Left lobe of liver (tissue), 2 donors: ENCODE data around the gene GPR4. TPM values are rescaled to one million over a fixed set of nuclear protein-coding genes. Genes with fewer than 3 reads are reported as not detected.
"Not testable (repeated sequence)": the region's sequence is repeated elsewhere in the genome, so short reads cannot be mapped to it uniquely, and the experiment has no call there.

ENCODE experiments used
- ATAC-seq: fragments of 200-7000 bp; cut with Tn5 transposase; one replicate; pipeline ENCODE4 v1.9.1; 2020; ENCODE audit warnings: mild to moderate bottlenecking, moderate library complexity
- DNase-seq: peaks from one replicate; pipeline ENCODE4 v3.0.0-alpha.2; 2020; ENCODE audit warnings: low spot score
- total RNA-seq: library from RNA; stranded (reverse); gene quantifications from one replicate; pipeline ENCODE4 v1.2.1, GENCODE V29; 2021
- donor health status: DM: no; HTN: no; CAD: no; lungs with moderate emphysema.
- donor health status: DM: no; HTN: yes; CAD: no.

The GPR4 gene
- total RNA-seq, 1 donor from 2014 or later, result 1.2 TPM

DNA sequence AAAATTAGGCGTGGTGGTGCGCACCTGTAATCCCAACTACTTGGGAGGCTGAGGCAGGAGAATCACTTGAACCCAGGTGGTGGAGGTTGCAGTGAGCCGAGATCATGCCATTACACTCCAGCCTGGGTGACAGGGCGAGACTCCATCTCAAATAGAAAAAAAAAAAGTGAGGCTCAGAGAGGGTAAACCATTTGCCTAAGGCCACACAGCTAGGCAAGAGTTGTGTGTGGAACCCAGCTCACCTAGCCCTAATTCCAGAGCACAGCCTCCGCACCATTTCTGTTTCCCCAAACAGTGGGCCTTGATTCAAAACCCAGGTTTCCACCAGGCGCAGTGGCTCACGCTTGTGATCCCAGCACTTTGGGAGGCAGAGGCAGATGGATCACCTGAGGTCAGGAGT is 26.2 kb upstream of the GPR4 start:
- not testable (repeated sequence) for ATAC-seq, DNase-seq

DNA sequence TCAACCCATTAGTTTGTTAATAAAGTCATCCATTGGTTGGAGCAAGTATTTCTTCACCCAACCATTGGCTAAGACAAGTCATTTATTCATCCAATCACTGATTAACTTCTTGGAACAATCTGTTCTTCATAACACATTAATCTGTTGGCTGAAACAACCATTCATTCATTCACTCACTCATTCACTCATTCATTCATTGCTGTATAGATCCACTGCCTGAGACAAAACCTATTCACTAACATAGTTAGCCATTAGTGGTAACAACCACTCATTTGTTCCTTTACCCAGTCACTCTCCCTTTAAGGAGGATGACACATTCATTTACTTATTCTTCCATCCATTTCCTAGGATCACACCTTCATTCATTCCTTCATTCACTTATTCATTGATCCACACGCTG is 22.0 kb upstream of the GPR4 start:
- DNase-seq (no peak), ATAC-seq (no peak)

DNA sequence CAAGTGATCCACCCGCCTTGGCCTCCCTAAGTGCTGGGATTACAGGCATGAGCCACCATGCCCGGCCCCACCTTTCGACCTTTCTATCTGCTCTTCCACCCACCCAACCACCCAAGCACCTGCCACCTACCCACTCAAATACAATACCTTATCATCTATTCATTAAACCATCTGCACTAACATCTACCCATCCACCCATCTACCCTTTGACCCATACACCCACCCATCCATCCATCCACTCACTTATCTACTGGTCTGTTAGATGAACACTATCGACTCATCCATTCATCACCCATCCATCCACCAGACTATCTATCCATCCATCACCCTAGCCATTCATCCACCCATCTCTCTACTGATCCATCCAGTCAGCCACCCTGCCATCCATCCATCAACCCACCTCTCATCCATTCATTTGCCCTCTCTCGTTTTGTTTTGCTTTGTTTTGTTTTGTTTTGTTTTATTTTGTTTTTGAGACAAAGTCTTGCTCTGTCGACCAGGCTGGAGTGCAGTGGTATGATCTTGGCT is 20.0 kb upstream of the GPR4 start:
- ATAC-seq (no peak), DNase-seq (no peak)

DNA sequence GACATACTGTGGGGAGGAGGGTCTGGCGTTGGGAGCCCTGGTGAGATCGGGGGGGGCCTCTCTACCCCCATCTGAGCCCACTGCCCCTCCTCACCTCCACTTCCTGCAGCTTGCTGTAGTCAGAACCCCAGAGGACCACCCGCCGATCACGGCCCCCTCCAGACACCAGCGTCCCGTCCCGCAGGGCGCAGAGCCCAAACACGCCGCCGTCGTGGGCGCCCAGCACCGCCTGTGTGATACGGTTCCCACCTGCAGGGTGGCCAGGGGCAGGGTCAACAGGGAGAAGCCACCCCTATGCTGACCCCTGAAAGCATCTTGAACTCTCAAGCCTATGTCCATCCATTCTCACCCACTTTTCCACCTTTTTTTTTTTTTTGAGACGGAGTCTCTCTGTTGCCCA is 19.4 kb upstream of the GPR4 start:
- ATAC-seq (no peak), DNase-seq (no peak)

DNA sequence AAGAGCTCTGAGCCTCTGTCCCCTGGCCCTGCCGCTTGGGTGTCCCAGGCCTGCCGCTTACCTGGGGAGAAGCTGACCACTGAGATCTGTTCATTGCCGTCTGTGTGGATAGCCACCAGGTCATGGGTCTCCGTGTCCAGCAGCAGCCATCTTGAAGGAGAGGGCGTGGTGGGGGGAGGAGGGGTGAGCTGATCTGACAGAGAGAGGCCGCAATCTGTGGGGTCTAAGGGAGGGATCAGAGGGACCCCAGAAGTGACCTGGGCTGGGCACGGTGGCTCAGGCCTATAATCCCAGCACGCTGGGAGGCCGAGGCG is 14.6 kb upstream of the GPR4 start:
- DNase-seq (no peak), ATAC-seq (no peak)

DNA sequence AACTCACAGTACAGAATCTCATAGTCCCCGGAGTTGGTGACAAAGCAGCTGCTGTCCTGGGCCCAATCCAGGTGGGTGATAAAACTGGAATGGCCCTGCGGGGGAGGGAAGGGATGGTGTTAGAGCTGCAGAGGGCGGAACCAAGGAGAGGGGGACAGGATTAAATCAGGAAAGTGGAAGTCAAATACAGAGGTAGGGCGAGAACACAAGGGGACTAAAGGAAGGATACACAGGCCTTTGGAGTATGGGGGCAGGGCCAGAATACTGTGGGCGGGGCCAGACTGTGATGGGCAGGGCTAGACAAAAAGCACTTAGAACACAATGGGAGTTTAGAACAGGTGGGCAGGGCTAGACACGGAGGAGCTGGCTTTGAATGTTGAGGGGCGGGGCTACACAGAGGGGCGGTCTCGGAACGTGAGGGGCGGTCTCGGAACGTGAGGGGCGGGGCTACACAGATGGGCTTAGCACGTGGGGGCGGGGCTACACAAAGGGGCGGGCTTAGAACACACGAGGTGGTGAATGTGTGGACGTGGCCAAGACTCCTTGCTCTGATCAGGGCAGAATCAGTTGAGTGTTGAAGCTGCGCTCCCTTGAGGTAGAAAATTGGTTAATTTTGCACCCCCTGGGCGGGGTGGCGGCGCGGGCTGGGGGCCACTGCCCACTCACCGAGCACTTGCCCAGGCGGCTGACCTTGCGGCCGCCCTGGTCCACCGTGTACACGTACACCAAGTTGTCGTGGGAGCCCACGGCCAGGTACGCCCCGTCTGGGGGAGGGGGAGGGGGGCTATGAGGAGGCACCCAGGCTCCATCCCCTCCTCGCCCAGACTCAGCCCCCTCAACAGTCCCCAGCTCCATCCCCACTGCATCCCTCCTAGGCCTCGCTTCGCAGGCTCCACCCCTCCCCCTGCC is 14.0 kb upstream of the GPR4 start:
- ATAC-seq, result peak; percentile 88
- peak; percentile 63 for DNase-seq

DNA sequence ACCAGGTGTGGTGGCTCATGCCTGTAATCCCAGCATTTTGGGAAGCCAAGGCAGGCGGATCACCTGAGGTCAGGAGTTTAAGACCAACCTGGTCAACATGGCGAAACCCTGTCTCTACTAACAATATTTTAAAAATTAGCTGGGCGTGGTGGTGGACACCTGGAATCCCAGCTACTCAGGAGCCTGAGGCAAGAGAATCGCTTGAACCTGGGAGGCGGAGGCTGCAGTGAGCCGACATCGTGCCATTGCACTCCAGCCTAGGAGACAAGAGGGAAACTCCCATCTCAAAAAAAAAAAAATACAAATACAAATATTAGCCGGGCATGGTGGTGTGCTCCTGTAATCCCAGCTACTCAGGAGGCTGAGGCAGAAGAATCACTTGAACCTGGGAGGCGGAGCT is 13.0 kb upstream of the GPR4 start:
- not testable (repeated sequence) for ATAC-seq, DNase-seq

DNA sequence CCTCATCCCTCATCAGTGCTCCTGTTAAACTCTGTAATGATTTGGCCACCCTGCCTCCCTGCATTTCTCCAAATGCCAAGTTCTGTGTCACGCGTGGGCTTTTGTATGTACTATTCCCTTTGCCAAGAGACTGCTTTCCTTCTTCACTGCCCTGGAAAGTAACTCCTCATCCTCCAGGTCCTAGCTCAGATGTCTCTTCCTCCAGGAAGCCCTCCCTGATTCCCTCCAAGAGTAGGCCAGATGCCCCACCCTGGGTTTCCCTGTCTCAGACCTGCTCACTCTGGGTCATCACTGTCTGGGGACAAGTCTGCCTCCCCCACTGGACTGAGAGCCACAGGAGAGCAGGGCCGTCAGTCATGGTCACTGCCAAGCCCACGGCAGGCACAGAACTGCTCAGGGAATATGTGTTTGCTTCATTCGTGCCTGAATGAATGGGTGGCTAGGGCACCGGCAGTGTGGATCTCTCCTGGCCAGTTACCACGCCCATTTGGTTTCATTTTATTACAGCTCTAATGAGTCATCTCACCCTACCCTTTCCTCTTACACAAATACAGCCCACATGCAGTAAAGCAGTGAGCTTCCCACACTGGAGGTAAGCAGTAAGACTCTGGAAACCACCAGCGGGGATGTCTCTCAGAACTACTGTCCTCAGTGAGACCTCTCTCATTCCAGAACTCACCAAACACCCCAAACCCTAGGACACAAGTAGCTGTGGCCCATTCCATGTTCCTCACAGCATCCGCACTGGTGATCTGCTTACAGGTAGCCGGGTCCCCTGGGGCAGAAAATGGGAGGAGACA is 12.1 kb upstream of the GPR4 start:
- ATAC-seq (no peak), DNase-seq (no peak)

DNA sequence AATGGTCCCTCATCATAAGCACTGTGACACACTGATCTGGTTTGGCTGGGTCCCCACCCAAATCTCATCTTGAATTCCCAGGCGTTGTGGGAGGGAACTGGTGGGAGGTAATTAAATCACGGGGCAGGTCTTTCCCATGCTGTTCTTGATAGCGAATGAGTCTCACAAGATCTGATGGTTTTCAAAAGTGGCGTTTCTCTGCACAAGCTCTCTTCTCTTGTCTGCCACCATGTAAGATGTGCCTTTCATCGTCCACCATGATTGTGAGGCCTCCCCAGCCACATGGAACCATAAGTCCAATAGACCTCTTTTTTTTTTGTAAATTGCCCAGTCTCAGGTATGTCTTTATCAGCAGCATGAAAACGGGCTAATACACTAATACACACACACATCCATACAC is 6.9 kb upstream of the GPR4 start:
- DNase-seq (no peak), ATAC-seq (no peak)

DNA sequence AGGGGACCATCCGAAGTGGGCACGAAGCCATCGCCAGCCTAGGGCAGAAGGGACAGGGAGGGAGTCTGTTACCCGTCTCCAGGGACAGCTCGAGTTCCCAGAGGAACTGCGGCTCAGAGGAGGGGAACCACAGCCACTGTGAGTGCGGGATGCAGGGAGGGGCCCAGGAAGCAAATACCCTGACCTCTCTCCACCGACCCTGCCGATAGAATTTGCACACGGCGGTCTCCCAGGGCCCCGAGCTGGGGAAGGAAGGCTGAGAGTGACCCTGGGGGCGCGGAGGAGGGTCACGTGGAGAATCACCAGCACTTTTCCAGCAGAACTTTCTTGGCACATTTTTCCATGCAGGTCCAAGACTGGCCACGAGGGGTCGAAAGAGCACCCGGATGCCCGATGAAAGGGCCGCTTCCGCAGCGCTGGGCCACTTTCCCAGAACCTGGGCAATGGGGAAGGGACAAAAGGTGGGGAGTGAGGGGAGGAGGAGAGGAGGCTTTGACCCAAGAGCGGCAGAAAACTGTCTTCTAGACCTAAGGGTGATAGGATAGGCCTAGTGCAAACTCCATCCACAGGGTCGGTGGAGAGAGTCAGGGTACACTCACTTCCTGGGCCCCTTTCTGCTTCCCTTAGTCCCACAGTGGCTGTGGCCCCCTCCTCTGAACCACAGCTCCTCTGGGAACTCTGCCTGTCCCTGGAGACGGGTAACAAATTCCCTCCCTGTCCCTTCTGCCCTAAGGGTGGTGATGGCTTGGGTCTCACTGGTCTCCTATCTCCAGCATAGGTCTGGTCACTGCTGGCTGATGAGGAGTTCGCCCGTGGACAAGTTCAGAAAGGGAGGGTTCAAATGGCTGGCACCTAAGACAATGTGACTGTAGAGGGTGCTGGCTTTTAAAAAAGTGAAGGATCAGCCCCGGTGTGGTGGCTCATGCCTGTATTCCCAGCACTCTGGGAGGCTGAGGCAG is 5.3 kb upstream of the GPR4 start:
- ATAC-seq (peak; percentile 98), DNase-seq (peak; percentile 74)

DNA sequence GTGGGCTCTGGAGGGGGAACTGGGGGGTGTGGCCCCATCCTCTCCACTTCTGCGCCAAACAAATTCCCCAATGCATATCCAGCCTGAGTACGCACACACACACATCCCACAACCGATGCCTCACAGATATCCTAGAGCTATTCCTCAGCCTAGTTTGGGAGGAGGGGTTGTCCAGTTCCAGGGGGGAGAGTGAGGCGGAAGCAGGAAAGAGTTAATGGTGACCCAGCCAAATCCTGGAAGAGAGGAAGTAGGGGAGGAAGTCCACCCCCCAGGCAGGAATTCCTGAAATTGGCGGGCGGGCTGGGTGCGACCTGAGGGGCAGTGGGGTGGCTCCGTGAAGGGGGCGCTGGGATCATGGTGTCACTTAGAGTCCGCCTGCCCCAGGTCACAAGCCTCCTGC is 897 bp downstream of the GPR4 start:
- peak; percentile 28 for ATAC-seq
- DNase-seq, result no peak

DNA sequence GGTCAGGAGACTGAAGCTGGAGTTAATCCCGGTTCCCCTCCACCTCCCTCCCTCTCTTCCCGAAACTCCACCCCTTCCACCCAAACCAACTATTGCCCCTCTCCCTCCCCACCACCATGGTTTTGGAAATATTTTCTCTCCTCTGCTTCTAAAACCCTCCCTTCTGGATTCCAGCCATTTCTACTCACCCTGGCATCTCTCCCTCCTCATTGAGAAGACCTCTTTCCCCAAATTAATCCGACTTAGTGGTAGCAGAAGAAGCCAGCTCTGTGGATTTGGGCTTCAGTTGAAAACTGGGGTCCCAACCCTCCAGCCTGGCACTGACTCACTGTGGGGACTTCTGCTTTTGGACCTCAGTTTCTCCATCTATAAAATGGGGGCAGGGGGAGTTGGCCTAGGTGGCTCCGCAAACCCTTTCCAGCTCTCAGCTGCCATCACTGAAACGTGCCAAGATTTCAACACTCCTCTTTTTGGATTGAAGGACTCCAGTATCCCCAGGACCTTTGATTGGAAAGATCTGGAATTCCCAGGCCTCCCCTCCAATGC is 1.6 kb downstream of the GPR4 start:
- no peak for ATAC-seq
- DNase-seq, result no peak

DNA sequence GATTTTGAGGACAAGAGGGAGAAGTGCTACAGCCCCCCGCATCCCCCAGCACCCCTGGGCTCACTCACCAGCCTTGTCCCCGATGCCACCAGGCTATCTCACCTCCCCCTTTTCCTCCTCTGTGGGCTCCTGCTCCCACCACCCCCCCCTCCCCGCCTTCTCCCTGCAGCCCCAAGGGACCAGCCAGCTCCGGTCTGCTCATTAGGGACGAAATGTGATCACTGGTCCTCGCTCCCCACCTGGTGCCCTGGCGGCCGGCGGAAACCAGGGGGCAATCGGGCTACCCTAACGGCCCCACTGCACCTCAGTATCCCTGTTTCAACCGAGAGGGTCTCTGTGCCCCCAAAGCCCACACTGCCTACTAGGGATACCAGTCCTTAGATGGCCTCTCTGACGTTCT is 2.7 kb downstream of the GPR4 start:
- ATAC-seq, result no peak
- DNase-seq, result no peak

DNA sequence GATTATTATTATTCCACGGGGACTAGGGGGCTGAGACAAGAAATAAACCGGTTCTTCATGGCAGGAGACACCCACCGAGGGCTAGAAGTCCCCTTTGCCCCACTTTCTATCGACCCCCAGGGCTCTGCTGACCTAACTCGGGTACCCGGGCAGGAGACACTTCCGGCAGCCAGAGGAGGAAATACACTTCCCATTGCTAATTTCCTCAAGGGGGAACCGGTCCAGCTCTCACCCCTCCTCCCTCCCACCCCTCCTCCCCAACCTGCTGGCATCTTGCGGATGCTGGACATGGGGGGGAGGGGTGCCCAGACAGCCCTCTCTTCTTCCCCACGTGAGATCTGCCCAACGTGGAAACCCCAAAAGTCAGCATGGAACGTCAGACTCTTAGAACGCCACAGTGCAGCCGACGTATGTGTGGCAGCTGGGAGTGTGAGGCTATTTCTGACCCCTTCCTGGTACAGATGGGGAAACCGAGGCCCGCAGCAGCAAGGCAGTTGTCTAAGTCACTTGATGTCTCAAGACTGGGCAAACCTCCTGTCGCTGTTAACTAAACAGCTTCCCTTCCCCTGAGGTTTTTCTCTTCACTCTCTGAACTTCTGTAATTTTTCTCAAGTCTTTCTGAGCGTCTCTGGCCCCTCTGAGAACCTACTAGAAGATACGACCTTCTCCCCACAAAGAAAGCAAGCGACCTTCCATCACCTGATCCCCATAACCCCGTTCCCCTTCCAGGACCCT is 3.6 kb downstream of the GPR4 start:
- ATAC-seq (peak; percentile 30), DNase-seq (no peak)

DNA sequence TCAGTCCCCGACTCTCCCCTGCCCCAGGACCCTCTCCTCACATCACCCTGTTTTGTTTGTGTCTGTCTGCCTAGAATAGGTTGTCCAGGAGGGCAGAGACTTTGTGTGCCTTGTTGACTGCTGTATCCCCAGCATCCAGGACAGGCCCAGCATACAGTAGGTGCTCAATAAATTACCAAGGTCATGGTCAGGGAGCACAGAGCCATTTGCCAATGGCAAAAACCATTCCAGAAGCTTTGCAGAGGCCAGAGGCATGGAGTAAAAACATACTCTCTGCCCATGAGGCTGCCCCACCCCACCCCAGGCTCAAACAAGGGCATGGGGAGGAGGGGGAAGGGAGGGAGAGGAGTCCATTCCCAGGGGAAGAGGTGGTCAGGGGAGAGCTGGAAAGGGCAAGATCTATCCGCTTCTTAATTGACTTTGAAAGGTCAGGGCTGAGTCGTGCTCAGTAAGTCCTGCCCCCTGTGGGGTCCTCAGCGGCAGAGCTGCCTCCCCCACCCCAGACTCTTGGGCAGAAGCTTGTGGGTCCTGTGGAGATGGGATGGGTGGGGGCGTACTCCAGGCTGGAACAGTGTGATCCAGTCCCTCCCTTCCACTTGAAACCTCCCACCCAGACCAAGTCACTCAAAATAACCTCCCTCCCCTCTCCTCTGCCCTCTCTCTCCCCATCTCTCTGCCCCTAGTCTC is 4.4 kb downstream of the GPR4 start:
- DNase-seq, result no peak
- no peak for ATAC-seq

DNA sequence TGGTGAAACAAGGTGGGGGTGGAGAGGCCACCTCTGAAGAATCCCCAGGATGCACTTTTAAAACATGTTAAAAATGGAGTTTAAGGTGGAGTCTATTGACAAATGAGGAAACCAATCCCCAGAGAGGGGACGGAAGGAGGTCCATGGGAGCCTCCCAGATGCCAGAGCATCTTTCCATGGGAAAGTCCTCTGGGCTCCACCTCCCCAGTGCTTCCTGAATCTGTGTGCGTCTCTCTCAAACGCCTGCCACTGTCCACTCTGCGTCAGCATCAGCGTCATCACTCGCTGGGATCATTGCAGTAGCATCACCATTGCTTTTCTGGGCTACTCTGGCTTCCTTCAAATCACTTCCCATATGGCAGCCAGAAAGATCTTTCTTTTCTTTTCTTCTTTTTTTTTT is 6.2 kb downstream of the GPR4 start:
- no peak for DNase-seq

DNA sequence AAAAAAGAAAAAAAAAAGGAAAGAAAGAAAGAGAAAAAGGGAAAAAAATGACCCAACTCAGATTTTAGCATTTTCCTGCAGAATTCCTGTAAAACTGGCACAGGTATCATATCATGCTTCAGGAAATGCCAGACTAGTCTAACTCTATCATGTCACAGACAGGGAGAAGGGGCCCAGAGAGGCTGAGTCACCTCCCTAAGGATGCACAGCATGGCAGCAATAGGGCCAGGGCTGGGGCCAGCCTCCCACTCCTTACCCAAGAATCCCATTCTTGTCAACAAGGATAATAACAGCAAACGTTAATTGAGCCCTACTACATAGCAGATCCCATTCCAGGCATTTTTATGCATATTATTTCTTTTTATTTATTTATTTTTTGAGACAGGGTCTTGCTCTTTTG is 8.5 kb downstream of the GPR4 start:
- ATAC-seq (no peak), DNase-seq (no peak)

More for the DNA sequence above, 6.2 kb downstream of the GPR4 start:
- no peak for ATAC-seq

DNA sequence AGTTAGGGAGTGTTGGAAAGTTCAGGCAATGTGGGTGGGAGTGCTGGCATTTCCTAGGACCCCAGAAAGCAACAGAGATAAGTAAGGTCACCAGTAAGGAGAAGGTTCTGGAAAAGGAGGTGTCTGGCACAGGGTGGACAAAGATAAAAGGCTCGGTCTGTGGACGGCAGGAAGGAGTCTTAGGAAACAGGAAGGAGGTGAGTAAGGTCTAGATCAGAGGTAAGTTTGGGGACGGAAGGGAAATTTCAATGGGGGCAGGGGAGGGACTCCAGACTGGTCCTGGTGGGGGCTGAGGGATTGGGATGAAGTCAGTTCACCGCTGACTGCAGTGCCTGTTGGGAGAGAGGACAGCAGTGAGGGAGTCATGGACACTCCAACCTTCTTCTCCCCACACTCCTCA is 9.6 kb downstream of the GPR4 start:
- ATAC-seq (no peak), DNase-seq (no peak)

DNA sequence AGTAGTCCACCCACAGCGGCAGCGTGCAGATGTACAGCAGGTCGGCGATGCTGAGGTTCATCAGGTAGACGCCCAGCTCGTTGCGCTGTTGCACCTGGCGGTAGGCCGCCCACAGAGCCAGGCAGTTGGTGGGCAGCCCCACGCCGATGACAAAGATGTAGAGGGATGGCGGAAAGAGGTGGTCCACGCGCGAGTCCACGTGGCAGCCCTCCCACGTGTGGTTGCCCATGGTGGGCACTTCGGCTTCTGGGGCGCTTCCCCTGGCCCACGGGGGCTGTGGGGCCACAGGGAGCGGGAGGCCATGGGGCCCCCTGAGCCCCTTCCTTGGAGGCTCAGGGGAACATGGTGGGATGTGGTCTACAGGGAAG is 10.4 kb downstream of the GPR4 start:
- no peak for DNase-seq
- no peak for ATAC-seq
